Gastroesophageal sphincter (tissue), 4 donors: ENCODE results near the gene CYB5R2. TPM values are rescaled to one million over a fixed set of nuclear protein-coding genes. Genes with fewer than 3 reads are reported as not detected.

Experiments used
- ATAC-seq: fragments of 150-250 bp; one replicate; pipeline ENCODE4 v1.9.1; 2016; ENCODE audit warnings: mild to moderate bottlenecking, moderate library complexity
- H3K27ac ChIP-seq, 4 donors: fragments of 200-600 bp; sonication (generic) in 3 of 4; 1 replicate in 3 of 4; 2 replicates in 1 of 4; pipeline ENCODE4 v1.5.1; 2016 to 2019
- H3K27me3 ChIP-seq: fragments of 200-600 bp; sonication (generic); one replicate; pipeline ENCODE4 v1.5.1; 2019
- H3K36me3 ChIP-seq, 2 donors: fragments of 200-600 bp; sonication (generic); one replicate each; pipeline ENCODE4 v1.5.1; 2019; ENCODE audit warnings: control low read depth in 1 of 2
- H3K4me1 ChIP-seq, 3 donors: fragments of 200-600 bp; sonication (generic); 1 replicate in 2 of 3; 2 replicates in 1 of 3; pipeline ENCODE4 v1.5.1; 2016 to 2019; ENCODE audit warnings: control low read depth in 2 of 3
- H3K4me3 ChIP-seq, 2 donors: fragments of 200-600 bp; sonication (generic); one replicate each; pipeline ENCODE4 v1.5.1; 2019; ENCODE audit warnings: mild to moderate bottlenecking in 1 of 2, moderate library complexity in 1 of 2
- H3K9me3 ChIP-seq, 3 donors: fragments of 200-600 bp; sonication (generic); one replicate each; pipeline ENCODE4 v1.5.1; 2017 to 2019; ENCODE audit warnings: control low read depth in 2 of 3
- EP300 ChIP-seq: sonication (generic); formaldehyde crosslinking; IDR thresholded peaks from one replicate; pipeline ENCODE4 v1.6.1; 2017; ENCODE audit warnings: antibody characterized with exemption, mild to moderate bottlenecking
- POLR2A ChIP-seq, 2 donors: fragments of 450-650 bp; IDR thresholded peaks; one replicate each; pipeline ENCODE4 v1.6.1; 2017; ENCODE audit warnings: antibody characterized with exemption in 2 of 2, mild to moderate bottlenecking in 2 of 2, moderate library complexity in 1 of 2
- POLR2AphosphoS5 ChIP-seq: sonication (generic); formaldehyde crosslinking; IDR thresholded peaks from one replicate; pipeline ENCODE4 v1.6.1; 2017; ENCODE audit warnings: antibody characterized with exemption
- WGBS, 2 donors: methylation state at CpG; one replicate each; pipeline ENCODE4 v1.1.5; 2018; ENCODE audit warnings: low coverage in 1 of 2; 5-methylcytosine and 5-hydroxymethylcytosine counted together
- total RNA-seq, 4 donors: library from RNA; depleted of rRNA; stranded (reverse); fragments of >200 nt; gene quantifications; one replicate each; pipeline ENCODE4 v1.1.0, GENCODE V29; 2016
- TF ChIP-seq, protein P1 (sequence below), 4 experiments: fragments of 200-600 bp in 2 of 4; fragments of 450-650 bp in 2 of 4; sonication (generic) in 1 of 4; IDR thresholded peaks; one replicate each; pipeline ENCODE4 v1.5.1; 2017 to 2019; ENCODE audit warnings: antibody characterized with exemption in 4 of 4, mild to moderate bottlenecking in 2 of 4, moderate library complexity in 2 of 4

The CYB5R2 gene
- total RNA-seq, 4 donors from 2014 or later: 1.2 to 4.4 (median 2.1) TPM

- ATAC-seq: no peak
- Histone ChIP-seq H3K27ac (no peak overlapping the region), H3K36me3 (peaks cover 0 to 4% of the 10 kb centered on the region in 2 donors), H3K4me1 (peaks cover 0 to 21% (median 3%) of the 10 kb centered on the region in 3 donors), H3K27me3 (peaks cover 54% of the 10 kb centered on the region), H3K9me3 (no peaks in the 10 kb centered on the region), H3K4me3 (no peak overlapping the region)
- TF ChIP-seq POLR2AphosphoS5 (no peak), EP300 (no peak), POLR2A (IDR thresholded peaks at IDR 0.05) (no peak)
- TF ChIP-seq, protein P1, sequence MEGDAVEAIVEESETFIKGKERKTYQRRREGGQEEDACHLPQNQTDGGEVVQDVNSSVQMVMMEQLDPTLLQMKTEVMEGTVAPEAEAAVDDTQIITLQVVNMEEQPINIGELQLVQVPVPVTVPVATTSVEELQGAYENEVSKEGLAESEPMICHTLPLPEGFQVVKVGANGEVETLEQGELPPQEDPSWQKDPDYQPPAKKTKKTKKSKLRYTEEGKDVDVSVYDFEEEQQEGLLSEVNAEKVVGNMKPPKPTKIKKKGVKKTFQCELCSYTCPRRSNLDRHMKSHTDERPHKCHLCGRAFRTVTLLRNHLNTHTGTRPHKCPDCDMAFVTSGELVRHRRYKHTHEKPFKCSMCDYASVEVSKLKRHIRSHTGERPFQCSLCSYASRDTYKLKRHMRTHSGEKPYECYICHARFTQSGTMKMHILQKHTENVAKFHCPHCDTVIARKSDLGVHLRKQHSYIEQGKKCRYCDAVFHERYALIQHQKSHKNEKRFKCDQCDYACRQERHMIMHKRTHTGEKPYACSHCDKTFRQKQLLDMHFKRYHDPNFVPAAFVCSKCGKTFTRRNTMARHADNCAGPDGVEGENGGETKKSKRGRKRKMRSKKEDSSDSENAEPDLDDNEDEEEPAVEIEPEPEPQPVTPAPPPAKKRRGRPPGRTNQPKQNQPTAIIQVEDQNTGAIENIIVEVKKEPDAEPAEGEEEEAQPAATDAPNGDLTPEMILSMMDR (IDR thresholded peaks at IDR 0.05): no peak
- WGBS, 2 donors: 77 to 90% methylated on average over 2 to 4 of the region's 10 CpGs
These were observed 1.7 kb downstream of the CYB5R2 start for GRCh38 chr11:7671347-7672215.

GRCh38 chr11:7670641-7671040, 2.7 kb downstream of the CYB5R2 start:
- TF ChIP-seq POLR2A (IDR thresholded peaks at IDR 0.05) (no peak), EP300 (no peak), POLR2AphosphoS5 (no peak)
- TF ChIP-seq, protein P1 (IDR thresholded peaks at IDR 0.05): no peak
- Histone ChIP-seq H3K36me3 (peaks cover 0 to 7% of the 10 kb centered on the region in 2 donors), H3K27ac (no peak overlapping the region), H3K4me3 (no peak overlapping the region), H3K27me3 (peaks cover 49% of the 10 kb centered on the region), H3K9me3 (no peaks in the 10 kb centered on the region), H3K4me1 (peaks cover 0 to 21% (median 3%) of the 10 kb centered on the region in 3 donors)
- ATAC-seq: no peak
- WGBS, 2 donors: 54 to 55% methylated on average over 3 to 4 of the region's 4 CpGs

DNA sequence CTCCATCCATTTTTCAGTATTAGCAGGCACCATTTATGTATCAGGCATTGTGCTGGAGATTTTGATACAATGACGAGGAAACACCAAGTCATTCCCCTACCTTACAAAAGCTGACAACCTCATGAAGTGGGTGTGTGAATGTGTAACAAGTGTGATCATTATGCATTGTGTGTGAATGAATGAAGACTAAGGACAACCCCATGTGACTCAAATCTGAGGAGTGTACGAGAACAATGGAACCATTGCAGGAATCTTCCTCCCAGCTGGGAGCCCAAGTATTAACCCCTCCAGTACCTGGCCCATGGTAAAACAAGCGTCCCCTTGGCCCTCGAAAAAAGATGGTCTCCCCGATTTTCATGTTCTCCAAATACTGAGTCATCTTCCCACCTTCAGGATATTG, 4.4 kb downstream of the CYB5R2 start:
- no peak overlapping the region for H3K27ac ChIP-seq
- no peak for ATAC-seq
- H3K9me3 ChIP-seq: no peaks in the 10 kb centered on the region
- peaks cover 0 to 16% of the 10 kb centered on the region in 2 donors for H3K36me3 ChIP-seq
- H3K4me1 ChIP-seq: peaks cover 0 to 14% (median 3%) of the 10 kb centered on the region in 3 donors
- no peak overlapping the region for H3K4me3 ChIP-seq
- peaks cover 31% of the 10 kb centered on the region for H3K27me3 ChIP-seq
- TF ChIP-seq, protein P1 (IDR thresholded peaks at IDR 0.05): no peak
- TF ChIP-seq POLR2A (IDR thresholded peaks at IDR 0.05) (no peak), EP300 (no peak), POLR2AphosphoS5 (no peak)
- 48 to 71% methylated on average over 2 to 4 of the region's 5 CpGs for WGBS, 2 donors

GRCh38 chr11:7668464-7668863, 4.8 kb downstream of the CYB5R2 start:
- H3K4me3 ChIP-seq: no peak overlapping the region
- H3K27ac ChIP-seq: no peak overlapping the region
- TF ChIP-seq POLR2A (IDR thresholded peaks at IDR 0.05) (no peak), EP300 (no peak), POLR2AphosphoS5 (no peak)
- TF ChIP-seq, protein P1 (IDR thresholded peaks at IDR 0.05): no peak
- H3K4me1 ChIP-seq: peaks cover 0 to 10% (median 3%) of the 10 kb centered on the region in 3 donors
- 61 to 72% methylated on average over 5 to 7 of the region's 7 CpGs for WGBS, 2 donors
- peaks cover 0 to under 1% (median 0%) of the 10 kb centered on the region in 3 donors for H3K9me3 ChIP-seq
- H3K36me3 ChIP-seq: peaks cover 0 to 16% of the 10 kb centered on the region in 2 donors
- H3K27me3 ChIP-seq: peaks cover 27% of the 10 kb centered on the region
- no peak for ATAC-seq

DNA sequence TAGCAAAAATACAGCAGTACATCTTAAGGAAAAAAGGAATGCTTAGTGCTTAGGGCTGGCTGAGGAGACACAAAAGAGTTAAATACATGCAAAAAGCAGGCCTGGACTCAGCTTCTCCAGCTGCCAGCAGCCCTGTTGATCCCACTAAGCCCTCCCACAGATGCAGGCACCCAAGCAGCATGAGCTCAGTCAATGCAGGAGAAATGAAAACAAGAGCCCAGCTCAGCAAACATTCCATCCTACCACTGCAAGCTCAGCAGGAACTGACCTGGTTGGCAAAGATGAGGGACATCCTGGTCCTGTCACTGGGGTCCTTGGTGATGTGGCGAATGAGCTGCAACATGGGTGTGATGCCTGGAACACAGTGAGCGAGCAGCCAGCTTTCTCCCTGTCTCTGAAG, 5.8 kb downstream of the CYB5R2 start:
- peaks cover 0 to 16% of the 10 kb centered on the region in 2 donors for H3K36me3 ChIP-seq
- no peaks in the 10 kb centered on the region for H3K4me1 ChIP-seq
- WGBS, 2 donors: no CpG with 5 or more reads among the region's 2 CpGs
- H3K9me3 ChIP-seq: peaks cover 0 to 4% (median 0%) of the 10 kb centered on the region in 3 donors
- TF ChIP-seq, protein P1 (IDR thresholded peaks at IDR 0.05): no peak
- TF ChIP-seq POLR2A (IDR thresholded peaks at IDR 0.05): no peak
- no peak for TF ChIP-seq POLR2AphosphoS5
- no peak for TF ChIP-seq EP300
- H3K4me3 ChIP-seq: no peak overlapping the region
- no peak overlapping the region for H3K27ac ChIP-seq
- no peak for ATAC-seq
- H3K27me3 ChIP-seq: peaks cover 17% of the 10 kb centered on the region
